Endothelial cell of umbilical vein (primary cell): ENCODE results near the gene STYK1. TPM values are rescaled to one million over a fixed set of nuclear protein-coding genes. Genes with fewer than 3 reads are reported as not detected.

Experiments
- BruUV-seq: library from RNA; stranded (reverse); fragments of 400-500 nt; replicated peaks from 2 replicates; lab custom pipeline; 2021; lab: Mats Ljungman, UMichigan
- CTCF ChIA-PET: fragments of 300-600, 350-600 bp; sonication (Branson Sonifier 250); formaldehyde crosslinking; loops from one replicate; lab custom pipeline; 2021; ENCODE audit warnings: antibody characterized with exemption, inconsistent platforms; lab: Charles Lee
- POLR2A ChIA-PET: fragments of 300-600, 350-600 bp; sonication (Branson Sonifier 250); formaldehyde crosslinking; loops from one replicate; lab custom pipeline; 2021; ENCODE audit warnings: antibody characterized with exemption, inconsistent platforms; lab: Charles Lee
- DNase-seq: peaks from one replicate; pipeline ENCODE4 v3.0.0-alpha.2; 2011; ENCODE audit warnings: low read depth, low spot score
- FAIRE-seq: peaks from 2 replicates; lab custom pipeline; 2011; peaks lifted over from hg19 to GRCh38; lab: Jason Lieb, UNC
- H2AFZ ChIP-seq: 2 replicates; pipeline ENCODE4 v1.6.0; 2012; ENCODE audit warnings: low read depth, low read length, control low read depth, inconsistent platforms
- H3K27ac ChIP-seq: 2 replicates; pipeline ENCODE4 v1.5.1; 2011; ENCODE audit warnings: low read depth, mild to moderate bottlenecking, control low read depth, low read length, moderate library complexity; ENCODE audit not compliant: insufficient read depth
- H3K27me3 ChIP-seq, 2 experiments: 2 replicates each; pipeline versions ENCODE4 v1.6.0 to v1.6.1; 2011; ENCODE audit warnings: low read length in 2 of 2, mixed read lengths in 1 of 2; ENCODE audit not compliant: control insufficient read depth in 2 of 2, insufficient read depth in 2 of 2
- H3K36me3 ChIP-seq, 2 experiments: 2 replicates in 1 of 2; 3 replicates in 1 of 2; pipeline ENCODE4 v1.5.1; 2011; ENCODE audit warnings: low read length in 2 of 2, mild to moderate bottlenecking in 1 of 2, moderate library complexity in 1 of 2; ENCODE audit not compliant: control insufficient read depth in 2 of 2, insufficient read depth in 2 of 2; ENCODE audit errors: extremely low read depth in 1 of 2
- H3K4me1 ChIP-seq: 3 replicates; pipeline ENCODE4 v1.5.1; 2011; ENCODE audit warnings: mild to moderate bottlenecking, low read length; ENCODE audit not compliant: control insufficient read depth, insufficient read depth; ENCODE audit errors: extremely low read depth
- H3K4me2 ChIP-seq: 2 replicates; pipeline ENCODE4 v1.6.1; 2011; ENCODE audit warnings: low read length, control low read depth, mixed read lengths; ENCODE audit not compliant: insufficient read depth
- H3K4me3 ChIP-seq, 3 experiments: fragments of 200-600 bp in 1 of 3; sonication (generic), shearing (Covaris generic) in 1 of 3; replicated peaks in 1 of 3; 2 replicates each; pipeline ENCODE4 v1.5.1; 2011 to 2016; ENCODE audit warnings: control low read depth in 3 of 3, low read length in 3 of 3, mild to moderate bottlenecking in 2 of 3, inconsistent platforms in 1 of 3, low read depth in 1 of 3, moderate library complexity in 1 of 3; ENCODE audit not compliant: insufficient read depth in 1 of 3
- H3K79me2 ChIP-seq: 2 replicates; pipeline ENCODE4 v1.6.0; 2012; ENCODE audit warnings: low read length, inconsistent platforms; ENCODE audit not compliant: control insufficient read depth, insufficient read depth
- H3K9ac ChIP-seq: replicated peaks from 2 replicates; pipeline ENCODE3; 2011; ENCODE audit warnings: low read length, control low read depth; ENCODE audit not compliant: insufficient read depth; ENCODE audit errors: extremely low read depth
- H3K9me1 ChIP-seq: replicated peaks from 3 replicates; pipeline ENCODE4 v1.6.0; 2011; ENCODE audit warnings: mild to moderate bottlenecking, low read length; ENCODE audit not compliant: control insufficient read depth, insufficient read depth; ENCODE audit errors: extremely low read depth
- H3K9me3 ChIP-seq: replicated peaks from 2 replicates; pipeline ENCODE4 v1.5.1; 2012; ENCODE audit warnings: low read length, inconsistent platforms; ENCODE audit not compliant: control insufficient read depth, insufficient read depth
- H4K20me1 ChIP-seq: replicated peaks from 2 replicates; pipeline ENCODE3; 2011; ENCODE audit warnings: mild to moderate bottlenecking, low read length; ENCODE audit not compliant: control insufficient read depth, insufficient read depth; ENCODE audit errors: extremely low read depth
- EZH2 ChIP-seq: IDR thresholded peaks from 2 replicates; pipeline ENCODE4 v1.6.1; 2012; ENCODE audit warnings: borderline replicate concordance, low read depth, mild to moderate bottlenecking, moderate library complexity, low read length, inconsistent platforms; ENCODE audit not compliant: severe bottlenecking
- FOS ChIP-seq: IDR thresholded peaks from 2 replicates; pipeline ENCODE4 v1.6.1; 2011; ENCODE audit warnings: mild to moderate bottlenecking, low read length, moderate library complexity, borderline replicate concordance; ENCODE audit not compliant: insufficient read depth
- GATA2 ChIP-seq: IDR thresholded peaks from 2 replicates; pipeline ENCODE4 v1.7.0; 2011; ENCODE audit warnings: low read depth, mild to moderate bottlenecking, moderate library complexity, mixed read lengths, low read length; ENCODE audit not compliant: insufficient read length, insufficient read depth
- JUN ChIP-seq: IDR thresholded peaks from 2 replicates; pipeline ENCODE4 v1.6.1; 2011; ENCODE audit warnings: borderline replicate concordance, low read depth; ENCODE audit not compliant: insufficient read length, insufficient read depth
- MYC ChIP-seq: IDR thresholded peaks from one replicate; pipeline ENCODE4 v1.6.1; 2011; ENCODE audit warnings: mild to moderate bottlenecking, low read depth, low read length
- POLR2A ChIP-seq: IDR thresholded peaks from 2 replicates; pipeline ENCODE4 v1.6.1; 2012; ENCODE audit warnings: low read depth, mild to moderate bottlenecking, control low read depth, low read length
- POLR2AphosphoS5 ChIP-seq: IDR thresholded peaks from 2 replicates; pipeline ENCODE4 v1.6.1; 2012; ENCODE audit warnings: low read depth, mild to moderate bottlenecking, control low read depth, low read length, moderate library complexity; ENCODE audit not compliant: insufficient read depth
- dilution Hi-C: fragments of 300-500 bp; cut with MboI; formaldehyde crosslinking; loops from one replicate; pipeline ENCODE4 v1.15.0; 2019; ENCODE audit warnings: low sequenced_read_pairs; ENCODE audit not compliant: extremely low pct_ligation_motif_present
- intact Hi-C: fragments of 100-400 bp; cut with micrococcal nuclease; formaldehyde crosslinking; loops from one replicate; pipeline ENCODE4 v1.10.0; 2022
- polyA plus RNA-seq, 4 experiments: library from polyadenylated mRNA; depleted of rRNA in 3 of 4; stranded (reverse) in 3 of 4; unstranded in 1 of 4; fragments of >200 nt; gene quantifications; 2 replicates each; pipeline versions ENCODE4 v1.2.1 to v1.2.3, GENCODE V29; 2011 to 2012; ENCODE audit warnings: missing spikeins in 1 of 4
- total RNA-seq: library from RNA; stranded (reverse); gene quantifications from 2 replicates; pipeline ENCODE4 v1.2.3, GENCODE V29; 2021
- TF ChIP-seq, protein P1 (sequence below): IDR thresholded peaks from 2 replicates; pipeline ENCODE4 v1.6.1; 2011; ENCODE audit not compliant: insufficient read depth, insufficient read length
- TF ChIP-seq, protein P2 (sequence below), 2 donors: IDR thresholded peaks; 1 replicate in 1 of 2; 2 replicates in 1 of 2; pipeline ENCODE4 v1.5.1; 2011; ENCODE audit warnings: low read length in 2 of 2, mild to moderate bottlenecking in 2 of 2, moderate library complexity in 2 of 2, control low read depth in 1 of 2, inconsistent platforms in 1 of 2, low read depth in 1 of 2; ENCODE audit not compliant: insufficient read depth in 1 of 2; ENCODE audit errors: extremely low read depth in 1 of 2

The STYK1 gene
- total and polyA plus RNA-seq, 2 donors (not counting 3 experiments of a cell fraction or from before 2014, with no cell fraction given) = 7.7 to 15.2 TPM

DNA sequence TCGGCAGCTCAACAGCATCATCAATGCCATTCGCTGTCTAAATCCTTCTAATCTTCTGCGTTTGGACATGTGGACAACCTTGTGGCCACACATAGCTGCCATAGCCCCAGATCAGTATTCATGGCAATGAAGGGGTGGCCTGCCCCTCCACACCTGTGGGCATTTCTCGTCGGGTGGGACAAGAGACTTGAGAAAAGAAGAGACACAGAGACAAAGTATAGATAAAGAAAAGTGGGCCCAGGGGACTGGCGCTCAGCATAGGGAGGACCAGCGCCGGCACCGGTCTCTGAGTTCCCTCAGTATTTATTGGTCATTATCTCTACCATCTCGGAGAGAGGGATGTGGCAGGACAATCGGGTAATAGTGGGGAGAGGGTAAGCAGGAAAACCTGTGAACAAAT is 102.7 kb downstream of the STYK1 start:
- H3K4me1 ChIP-seq = no peaks in the 10 kb centered on the region
- H4K20me1 ChIP-seq = no peaks in the 10 kb centered on the region
- no peak overlapping the region for H3K4me2 ChIP-seq
- H3K27ac ChIP-seq = no peak overlapping the region
- no peak overlapping the region for H3K9ac ChIP-seq
- ChIA-PET CTCF (interaction anchor here (0.8 kb wide), 1 partner anchor 23 kb away, joined by 3 read pairs; no protein-coding TSS in a partner anchor), POLR2A (no interaction called here)
- no peaks in the 10 kb centered on the region for H3K9me1 ChIP-seq
- DNase-seq = no peak
- no peaks in the 10 kb centered on the region for H3K27me3 ChIP-seq
- intact Hi-C loops (no loop called here), dilution Hi-C loops (no loop called here)
- no peak overlapping the region for H3K4me3 ChIP-seq
- TF ChIP-seq JUN (no peak), POLR2AphosphoS5 (no peak), GATA2 (no peak), FOS (no peak), POLR2A (no peak), EZH2 (no peak), MYC (no peak)
- TF ChIP-seq, protein P1, sequence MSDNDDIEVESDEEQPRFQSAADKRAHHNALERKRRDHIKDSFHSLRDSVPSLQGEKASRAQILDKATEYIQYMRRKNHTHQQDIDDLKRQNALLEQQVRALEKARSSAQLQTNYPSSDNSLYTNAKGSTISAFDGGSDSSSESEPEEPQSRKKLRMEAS = no peak
- TF ChIP-seq, protein P2, sequence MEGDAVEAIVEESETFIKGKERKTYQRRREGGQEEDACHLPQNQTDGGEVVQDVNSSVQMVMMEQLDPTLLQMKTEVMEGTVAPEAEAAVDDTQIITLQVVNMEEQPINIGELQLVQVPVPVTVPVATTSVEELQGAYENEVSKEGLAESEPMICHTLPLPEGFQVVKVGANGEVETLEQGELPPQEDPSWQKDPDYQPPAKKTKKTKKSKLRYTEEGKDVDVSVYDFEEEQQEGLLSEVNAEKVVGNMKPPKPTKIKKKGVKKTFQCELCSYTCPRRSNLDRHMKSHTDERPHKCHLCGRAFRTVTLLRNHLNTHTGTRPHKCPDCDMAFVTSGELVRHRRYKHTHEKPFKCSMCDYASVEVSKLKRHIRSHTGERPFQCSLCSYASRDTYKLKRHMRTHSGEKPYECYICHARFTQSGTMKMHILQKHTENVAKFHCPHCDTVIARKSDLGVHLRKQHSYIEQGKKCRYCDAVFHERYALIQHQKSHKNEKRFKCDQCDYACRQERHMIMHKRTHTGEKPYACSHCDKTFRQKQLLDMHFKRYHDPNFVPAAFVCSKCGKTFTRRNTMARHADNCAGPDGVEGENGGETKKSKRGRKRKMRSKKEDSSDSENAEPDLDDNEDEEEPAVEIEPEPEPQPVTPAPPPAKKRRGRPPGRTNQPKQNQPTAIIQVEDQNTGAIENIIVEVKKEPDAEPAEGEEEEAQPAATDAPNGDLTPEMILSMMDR (IDR thresholded peaks at IDR 0.05; ENCODE audit: extremely low read depth in 1 of 2, insufficient read depth in 1 of 2, low read depth in 1 of 2, low read length in 2 of 2) = no peak
- no peaks in the 10 kb centered on the region for H3K79me2 ChIP-seq
- H3K36me3 ChIP-seq = no peaks in the 10 kb centered on the region
- BruUV-seq = no TSS peak
- H3K9me3 ChIP-seq = no peaks in the 10 kb centered on the region
- no peak overlapping the region for H2AFZ ChIP-seq
- FAIRE-seq = no peak

Other genes starting within 250 kb of the STYK1 start
- gene KLRC2, start 238.0 kb downstream of the STYK1 start, total RNA-seq = not detected in 2 replicates
- gene KLRC2, start 238.0 kb downstream of the STYK1 start, polyA plus RNA-seq = not detected in 2 replicates
- gene KLRC1, start 220.7 kb downstream of the STYK1 start, total RNA-seq = not detected in 2 replicates
- not detected in 2 replicates for gene KLRC1, start 220.7 kb downstream of the STYK1 start, polyA plus RNA-seq
- 0.44 and 0.55 TPM in 2 replicates for gene EIF2S3B, start 168.2 kb downstream of the STYK1 start, total RNA-seq
- gene EIF2S3B, start 168.2 kb downstream of the STYK1 start, polyA plus RNA-seq = 0.16 and 0.21 TPM in 2 replicates
- 45.4 and 48.3 TPM in 2 replicates for gene MAGOHB, start 60.4 kb downstream of the STYK1 start, total RNA-seq
- 6.2 and 8.9 TPM in 2 replicates for gene MAGOHB, start 60.4 kb downstream of the STYK1 start, polyA plus RNA-seq
- 411 and 441 TPM in 2 replicates for gene YBX3, start 49.3 kb upstream of the STYK1 start, total RNA-seq
- gene YBX3, start 49.3 kb upstream of the STYK1 start, polyA plus RNA-seq = 99.3 and 137 TPM in 2 replicates
- gene TAS2R7, start 128.6 kb upstream of the STYK1 start, total RNA-seq = not detected in 2 replicates
- gene TAS2R7, start 128.6 kb upstream of the STYK1 start, polyA plus RNA-seq = not detected in 2 replicates
- not detected in 2 replicates for gene TAS2R8, start 133.2 kb upstream of the STYK1 start, total RNA-seq
- not detected in 2 replicates for gene TAS2R8, start 133.2 kb upstream of the STYK1 start, polyA plus RNA-seq
- gene TAS2R9, start 136.1 kb upstream of the STYK1 start, total RNA-seq = not detected in 2 replicates
- gene TAS2R9, start 136.1 kb upstream of the STYK1 start, polyA plus RNA-seq = not detected in 2 replicates
- gene TAS2R10, start 152.3 kb upstream of the STYK1 start, total RNA-seq = 0.66 TPM in 1 of 2 replicates, not detected in the other
- 0.11 and 0.22 TPM in 2 replicates for gene TAS2R10, start 152.3 kb upstream of the STYK1 start, polyA plus RNA-seq
- gene PRR4, start 175.4 kb upstream of the STYK1 start, total RNA-seq = 2.4 and 2.8 TPM in 2 replicates
- 2.4 and 2.6 TPM in 2 replicates for gene PRR4, start 175.4 kb upstream of the STYK1 start, polyA plus RNA-seq
- gene PRH1, start 210.2 kb upstream of the STYK1 start, total RNA-seq = 16.2 and 17.0 TPM in 2 replicates
- gene PRH1, start 210.2 kb upstream of the STYK1 start, polyA plus RNA-seq = 2.2 and 2.3 TPM in 2 replicates
- gene TAS2R13, start 235.5 kb upstream of the STYK1 start, total RNA-seq = 0.97 and 1.7 TPM in 2 replicates
- gene TAS2R13, start 235.5 kb upstream of the STYK1 start, polyA plus RNA-seq = 0.04 and 0.08 TPM in 2 replicates